ENCODE results near the gene FBXO44. TPM values are rescaled to one million over a fixed set of nuclear protein-coding genes. Genes with fewer than 3 reads are reported as not detected.

Gene FBXO44
- total RNA-seq, 4 donors from 2014 or later, result 17.2 to 56.3 (median 28.1) TPM

DNA sequence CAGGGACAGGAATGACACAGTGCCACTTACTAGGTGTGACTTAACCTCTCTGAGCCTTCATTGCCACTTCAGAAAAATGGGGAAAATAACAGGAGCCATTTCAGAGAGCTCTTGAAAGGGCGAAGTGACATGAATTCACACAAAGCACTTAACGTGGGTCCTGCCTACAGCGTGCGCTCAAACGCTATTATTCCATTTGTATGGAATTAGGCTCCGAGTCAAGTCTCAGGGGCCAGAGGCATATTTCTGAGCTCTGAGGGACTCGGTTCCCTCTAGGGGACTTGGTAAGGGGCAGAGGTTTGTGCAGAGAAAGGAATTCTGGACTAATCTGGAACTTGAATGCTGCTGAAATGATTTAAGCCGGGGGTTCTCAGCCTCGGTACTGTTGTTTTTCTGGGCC, 50.9 kb downstream of the FBXO44 start:
- peaks cover 53% of the 10 kb centered on the region for H3K27me3 ChIP-seq
- H3K4me3 ChIP-seq, result no peak overlapping the region
- H3K4me1 ChIP-seq, result peaks cover 19% of the 10 kb centered on the region
- WGBS, result 77% methylated on average over 9 of the region's 9 CpGs
- no peaks in the 10 kb centered on the region for H3K9me3 ChIP-seq
- H3K27ac ChIP-seq, result no peak overlapping the region
- no peaks in the 10 kb centered on the region for H3K36me3 ChIP-seq
- no peak for DNase-seq (ENCODE audit: low spot score in 2 of 2)
- TF ChIP-seq EP300 (IDR thresholded peaks at IDR 0.05) (no peak), POLR2A (IDR thresholded peaks at IDR 0.05) (no peak), POLR2AphosphoS5 (IDR thresholded peaks at IDR 0.05) (no peak)
- TF ChIP-seq, protein P1, sequence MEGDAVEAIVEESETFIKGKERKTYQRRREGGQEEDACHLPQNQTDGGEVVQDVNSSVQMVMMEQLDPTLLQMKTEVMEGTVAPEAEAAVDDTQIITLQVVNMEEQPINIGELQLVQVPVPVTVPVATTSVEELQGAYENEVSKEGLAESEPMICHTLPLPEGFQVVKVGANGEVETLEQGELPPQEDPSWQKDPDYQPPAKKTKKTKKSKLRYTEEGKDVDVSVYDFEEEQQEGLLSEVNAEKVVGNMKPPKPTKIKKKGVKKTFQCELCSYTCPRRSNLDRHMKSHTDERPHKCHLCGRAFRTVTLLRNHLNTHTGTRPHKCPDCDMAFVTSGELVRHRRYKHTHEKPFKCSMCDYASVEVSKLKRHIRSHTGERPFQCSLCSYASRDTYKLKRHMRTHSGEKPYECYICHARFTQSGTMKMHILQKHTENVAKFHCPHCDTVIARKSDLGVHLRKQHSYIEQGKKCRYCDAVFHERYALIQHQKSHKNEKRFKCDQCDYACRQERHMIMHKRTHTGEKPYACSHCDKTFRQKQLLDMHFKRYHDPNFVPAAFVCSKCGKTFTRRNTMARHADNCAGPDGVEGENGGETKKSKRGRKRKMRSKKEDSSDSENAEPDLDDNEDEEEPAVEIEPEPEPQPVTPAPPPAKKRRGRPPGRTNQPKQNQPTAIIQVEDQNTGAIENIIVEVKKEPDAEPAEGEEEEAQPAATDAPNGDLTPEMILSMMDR (IDR thresholded peaks at IDR 0.05), result no peak

DNA sequence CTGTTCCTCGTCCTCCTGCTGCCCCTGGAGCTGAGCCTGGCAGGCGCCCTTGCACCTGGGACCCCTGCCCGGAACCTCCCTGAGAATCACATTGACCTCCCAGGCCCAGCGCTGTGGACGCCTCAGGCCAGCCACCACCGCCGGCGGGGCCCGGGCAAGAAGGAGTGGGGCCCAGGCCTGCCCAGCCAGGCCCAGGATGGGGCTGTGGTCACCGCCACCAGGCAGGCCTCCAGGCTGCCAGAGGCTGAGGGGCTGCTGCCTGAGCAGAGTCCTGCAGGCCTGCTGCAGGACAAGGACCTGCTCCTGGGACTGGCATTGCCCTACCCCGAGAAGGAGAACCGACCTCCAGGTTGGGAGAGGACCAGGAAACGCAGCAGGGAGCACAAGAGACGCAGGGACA, 51.6 kb downstream of the FBXO44 start:
- Histone ChIP-seq H3K27me3 (peaks cover 46% of the 10 kb centered on the region), H3K4me1 (peaks cover 13% of the 10 kb centered on the region), H3K9me3 (no peaks in the 10 kb centered on the region), H3K27ac (no peak overlapping the region), H3K36me3 (no peaks in the 10 kb centered on the region), H3K4me3 (no peak overlapping the region)
- TF ChIP-seq, protein P1 (IDR thresholded peaks at IDR 0.05), result no peak
- TF ChIP-seq POLR2A (IDR thresholded peaks at IDR 0.05), result no peak
- TF ChIP-seq POLR2AphosphoS5 (IDR thresholded peaks at IDR 0.05), result no peak
- TF ChIP-seq EP300 (IDR thresholded peaks at IDR 0.05), result no peak
- WGBS, result 98% methylated on average over 4 of the region's 14 CpGs
- DNase-seq (ENCODE audit: low spot score in 2 of 2), result no peak

DNA sequence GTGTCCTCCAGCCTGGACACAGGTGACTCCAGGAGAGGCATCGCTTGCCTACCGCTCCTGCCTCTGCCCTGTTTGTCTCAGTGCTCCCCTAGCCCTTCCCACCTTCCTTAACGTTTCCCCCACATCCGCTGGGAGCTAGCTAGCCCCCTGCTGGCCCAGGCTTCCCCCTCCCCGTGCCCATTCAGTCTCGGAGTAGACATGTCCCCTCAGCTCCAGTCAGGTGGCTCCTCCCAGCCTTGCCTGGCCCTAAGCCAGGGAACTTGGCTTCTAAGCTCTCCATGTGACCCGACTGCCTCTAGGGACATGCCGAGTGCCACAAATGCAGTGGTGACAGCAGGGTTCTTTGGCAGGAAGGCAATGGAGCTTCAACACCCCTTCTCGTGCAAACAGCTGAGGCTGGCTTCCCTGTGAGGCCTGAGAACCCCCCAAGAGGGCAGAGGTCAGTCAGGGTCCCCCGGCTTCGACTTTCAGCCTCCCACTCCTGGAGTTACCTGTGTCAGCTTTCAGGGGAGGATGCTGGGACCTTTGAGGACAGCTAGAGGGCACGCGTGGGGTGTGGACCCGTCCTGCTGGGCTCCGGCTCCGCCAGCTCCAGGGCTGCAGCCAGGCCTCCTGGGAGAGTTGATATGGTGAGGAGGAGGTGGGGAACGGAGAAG, 53.1 kb downstream of the FBXO44 start:
- H3K27ac ChIP-seq, result no peak overlapping the region
- DNase-seq (ENCODE audit: low spot score in 2 of 2), result no peak
- 19% methylated on average over 8 of the region's 17 CpGs for WGBS
- TF ChIP-seq POLR2AphosphoS5 (IDR thresholded peaks at IDR 0.05), result no peak
- no peak for TF ChIP-seq EP300 (IDR thresholded peaks at IDR 0.05)
- TF ChIP-seq, protein P1 (IDR thresholded peaks at IDR 0.05), result no peak
- no peak for TF ChIP-seq POLR2A (IDR thresholded peaks at IDR 0.05)
- no peak overlapping the region for H3K4me3 ChIP-seq
- H3K27me3 ChIP-seq, result peaks cover 32% of the 10 kb centered on the region
- H3K9me3 ChIP-seq, result no peaks in the 10 kb centered on the region
- peaks cover 5% of the 10 kb centered on the region for H3K4me1 ChIP-seq
- no peaks in the 10 kb centered on the region for H3K36me3 ChIP-seq

DNA sequence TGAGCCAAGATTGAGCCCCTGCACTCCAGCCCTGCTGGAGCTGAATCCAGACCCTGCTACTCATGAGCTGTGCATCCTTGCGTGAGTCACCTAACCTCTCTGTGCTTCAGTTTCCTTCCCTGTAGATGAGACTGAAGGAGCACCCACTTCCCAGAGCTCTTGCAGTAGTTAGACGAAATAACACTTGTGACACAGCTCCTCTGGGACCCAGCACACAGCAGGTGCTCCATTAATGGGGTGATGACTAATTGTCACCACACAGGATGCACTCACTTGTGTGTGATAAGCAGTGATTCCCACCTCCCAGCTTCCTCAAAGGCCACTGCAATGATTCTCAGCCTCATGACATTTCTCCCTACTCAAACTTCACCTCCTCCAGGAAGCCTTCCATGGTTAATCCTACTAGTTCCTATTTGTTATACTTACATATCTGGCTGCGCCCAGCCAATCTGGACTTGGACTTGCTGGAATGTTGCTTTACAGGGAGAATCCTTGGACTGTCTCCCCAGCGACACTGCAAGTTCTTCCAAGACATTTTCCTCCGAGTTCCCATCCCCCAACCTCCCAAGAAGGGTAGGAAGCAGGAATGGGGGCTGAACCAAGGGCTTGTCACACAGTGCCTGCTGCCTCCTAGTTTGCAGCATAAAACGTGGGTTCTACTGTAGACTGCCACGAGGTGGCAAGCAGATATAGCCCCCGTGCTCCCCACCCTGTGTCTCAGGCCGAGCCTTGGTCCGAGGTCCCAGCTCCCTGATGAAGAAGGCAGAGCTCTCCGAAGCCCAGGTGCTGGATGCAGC, 54.1 kb downstream of the FBXO44 start:
- Histone ChIP-seq H3K4me1 (peaks cover 5% of the 10 kb centered on the region), H3K27ac (no peak overlapping the region), H3K9me3 (no peaks in the 10 kb centered on the region), H3K36me3 (no peaks in the 10 kb centered on the region), H3K27me3 (peaks cover 29% of the 10 kb centered on the region), H3K4me3 (no peak overlapping the region)
- no peak for TF ChIP-seq EP300 (IDR thresholded peaks at IDR 0.05)
- TF ChIP-seq, protein P1 (IDR thresholded peaks at IDR 0.05), result no peak
- no peak for TF ChIP-seq POLR2AphosphoS5 (IDR thresholded peaks at IDR 0.05)
- TF ChIP-seq POLR2A (IDR thresholded peaks at IDR 0.05), result no peak
- 80% methylated on average over 8 of the region's 11 CpGs for WGBS
- DNase-seq (ENCODE audit: low spot score in 2 of 2), result no peak

DNA sequence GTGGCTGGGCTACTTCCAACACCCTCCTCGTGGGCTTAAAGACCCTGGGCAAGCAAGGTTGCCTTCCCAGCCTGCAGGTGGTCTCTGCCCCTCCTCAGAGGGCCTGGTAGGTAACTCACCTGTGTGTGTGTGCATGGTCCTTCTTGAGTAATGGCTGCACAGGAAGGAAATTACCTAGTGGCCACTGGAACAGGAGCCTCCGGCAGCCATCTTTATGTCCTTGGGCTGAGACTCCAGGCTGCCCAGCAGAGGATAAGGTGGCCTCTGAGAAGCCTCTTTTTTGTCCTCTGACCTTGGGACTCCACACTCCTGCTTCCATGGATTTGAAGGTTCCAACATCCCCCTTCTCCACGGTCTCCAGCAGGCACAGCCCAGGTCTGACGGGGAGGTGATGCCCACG, 56.8 kb downstream of the FBXO44 start:
- DNase-seq (ENCODE audit: low spot score in 2 of 2), result no peak
- TF ChIP-seq EP300 (IDR thresholded peaks at IDR 0.05), result no peak
- no peak for TF ChIP-seq POLR2A (IDR thresholded peaks at IDR 0.05)
- TF ChIP-seq POLR2AphosphoS5 (IDR thresholded peaks at IDR 0.05), result no peak
- TF ChIP-seq, protein P1 (IDR thresholded peaks at IDR 0.05), result no peak
- peaks cover 5% of the 10 kb centered on the region for H3K4me1 ChIP-seq
- peaks cover 15% of the 10 kb centered on the region for H3K27me3 ChIP-seq
- 91% methylated on average over 3 of the region's 5 CpGs for WGBS
- no peak overlapping the region for H3K27ac ChIP-seq
- no peaks in the 10 kb centered on the region for H3K9me3 ChIP-seq
- H3K36me3 ChIP-seq, result no peaks in the 10 kb centered on the region
- no peak overlapping the region for H3K4me3 ChIP-seq
